Ovary (tissue), 3 donors: ENCODE results near the gene RPL19.

Experiments
- EP300 ChIP-seq: sonication (generic); formaldehyde crosslinking; IDR thresholded peaks from one replicate; pipeline ENCODE4 v1.6.1; 2017; ENCODE audit warnings: antibody characterized with exemption
- POLR2A ChIP-seq: fragments of 450-650 bp; IDR thresholded peaks from one replicate; pipeline ENCODE4 v1.6.1; 2017; ENCODE audit warnings: antibody characterized with exemption, mild to moderate bottlenecking, moderate library complexity
- TF ChIP-seq, protein P1 (sequence below), 3 donors: fragments of 450-650 bp in 2 of 3; fragments of 200-600 bp in 1 of 3; IDR thresholded peaks; one replicate each; pipeline versions ENCODE4 v1.5.1 to v1.8.0; 2016 to 2022; ENCODE audit warnings: antibody characterized with exemption in 3 of 3, mild to moderate bottlenecking in 1 of 3
- donor health status: DM: no; HTN: no; CAD: no.

DNA sequence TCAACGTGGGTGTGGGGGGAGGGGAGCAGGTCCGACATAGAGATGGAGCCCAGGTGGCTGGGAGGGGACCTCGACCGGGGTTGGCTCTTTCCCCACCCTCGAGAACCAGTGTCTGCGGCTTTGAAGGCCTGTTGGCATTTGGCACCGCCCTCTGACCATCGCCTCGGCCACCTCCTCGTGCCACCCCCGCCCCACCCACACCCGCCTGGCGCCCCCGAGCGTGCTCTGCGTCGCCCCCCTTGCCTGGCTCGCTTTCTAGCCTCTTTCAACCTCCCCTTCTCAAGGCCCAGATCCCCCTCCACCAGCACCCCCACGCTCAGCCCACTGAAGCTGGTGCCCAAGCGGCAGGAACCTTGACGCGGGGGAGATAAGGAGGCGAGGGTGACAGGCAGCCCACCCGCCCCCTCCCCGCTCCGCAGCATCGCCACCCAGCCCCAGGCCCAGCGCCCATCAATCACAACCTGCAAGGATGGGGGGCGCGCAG is 3.2 kb upstream of the RPL19 start:
- TF ChIP-seq, protein P1, sequence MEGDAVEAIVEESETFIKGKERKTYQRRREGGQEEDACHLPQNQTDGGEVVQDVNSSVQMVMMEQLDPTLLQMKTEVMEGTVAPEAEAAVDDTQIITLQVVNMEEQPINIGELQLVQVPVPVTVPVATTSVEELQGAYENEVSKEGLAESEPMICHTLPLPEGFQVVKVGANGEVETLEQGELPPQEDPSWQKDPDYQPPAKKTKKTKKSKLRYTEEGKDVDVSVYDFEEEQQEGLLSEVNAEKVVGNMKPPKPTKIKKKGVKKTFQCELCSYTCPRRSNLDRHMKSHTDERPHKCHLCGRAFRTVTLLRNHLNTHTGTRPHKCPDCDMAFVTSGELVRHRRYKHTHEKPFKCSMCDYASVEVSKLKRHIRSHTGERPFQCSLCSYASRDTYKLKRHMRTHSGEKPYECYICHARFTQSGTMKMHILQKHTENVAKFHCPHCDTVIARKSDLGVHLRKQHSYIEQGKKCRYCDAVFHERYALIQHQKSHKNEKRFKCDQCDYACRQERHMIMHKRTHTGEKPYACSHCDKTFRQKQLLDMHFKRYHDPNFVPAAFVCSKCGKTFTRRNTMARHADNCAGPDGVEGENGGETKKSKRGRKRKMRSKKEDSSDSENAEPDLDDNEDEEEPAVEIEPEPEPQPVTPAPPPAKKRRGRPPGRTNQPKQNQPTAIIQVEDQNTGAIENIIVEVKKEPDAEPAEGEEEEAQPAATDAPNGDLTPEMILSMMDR (IDR thresholded peaks at IDR 0.05), result no peak
- TF ChIP-seq EP300, result no peak
- no peak for TF ChIP-seq POLR2A
